ENCODE measurements around the gene SLC17A2.

GRCh38 chr6:25898289-25898977 lies 32.1 kb downstream of the SLC17A2 start:
- TF ChIP-seq, protein P1, sequence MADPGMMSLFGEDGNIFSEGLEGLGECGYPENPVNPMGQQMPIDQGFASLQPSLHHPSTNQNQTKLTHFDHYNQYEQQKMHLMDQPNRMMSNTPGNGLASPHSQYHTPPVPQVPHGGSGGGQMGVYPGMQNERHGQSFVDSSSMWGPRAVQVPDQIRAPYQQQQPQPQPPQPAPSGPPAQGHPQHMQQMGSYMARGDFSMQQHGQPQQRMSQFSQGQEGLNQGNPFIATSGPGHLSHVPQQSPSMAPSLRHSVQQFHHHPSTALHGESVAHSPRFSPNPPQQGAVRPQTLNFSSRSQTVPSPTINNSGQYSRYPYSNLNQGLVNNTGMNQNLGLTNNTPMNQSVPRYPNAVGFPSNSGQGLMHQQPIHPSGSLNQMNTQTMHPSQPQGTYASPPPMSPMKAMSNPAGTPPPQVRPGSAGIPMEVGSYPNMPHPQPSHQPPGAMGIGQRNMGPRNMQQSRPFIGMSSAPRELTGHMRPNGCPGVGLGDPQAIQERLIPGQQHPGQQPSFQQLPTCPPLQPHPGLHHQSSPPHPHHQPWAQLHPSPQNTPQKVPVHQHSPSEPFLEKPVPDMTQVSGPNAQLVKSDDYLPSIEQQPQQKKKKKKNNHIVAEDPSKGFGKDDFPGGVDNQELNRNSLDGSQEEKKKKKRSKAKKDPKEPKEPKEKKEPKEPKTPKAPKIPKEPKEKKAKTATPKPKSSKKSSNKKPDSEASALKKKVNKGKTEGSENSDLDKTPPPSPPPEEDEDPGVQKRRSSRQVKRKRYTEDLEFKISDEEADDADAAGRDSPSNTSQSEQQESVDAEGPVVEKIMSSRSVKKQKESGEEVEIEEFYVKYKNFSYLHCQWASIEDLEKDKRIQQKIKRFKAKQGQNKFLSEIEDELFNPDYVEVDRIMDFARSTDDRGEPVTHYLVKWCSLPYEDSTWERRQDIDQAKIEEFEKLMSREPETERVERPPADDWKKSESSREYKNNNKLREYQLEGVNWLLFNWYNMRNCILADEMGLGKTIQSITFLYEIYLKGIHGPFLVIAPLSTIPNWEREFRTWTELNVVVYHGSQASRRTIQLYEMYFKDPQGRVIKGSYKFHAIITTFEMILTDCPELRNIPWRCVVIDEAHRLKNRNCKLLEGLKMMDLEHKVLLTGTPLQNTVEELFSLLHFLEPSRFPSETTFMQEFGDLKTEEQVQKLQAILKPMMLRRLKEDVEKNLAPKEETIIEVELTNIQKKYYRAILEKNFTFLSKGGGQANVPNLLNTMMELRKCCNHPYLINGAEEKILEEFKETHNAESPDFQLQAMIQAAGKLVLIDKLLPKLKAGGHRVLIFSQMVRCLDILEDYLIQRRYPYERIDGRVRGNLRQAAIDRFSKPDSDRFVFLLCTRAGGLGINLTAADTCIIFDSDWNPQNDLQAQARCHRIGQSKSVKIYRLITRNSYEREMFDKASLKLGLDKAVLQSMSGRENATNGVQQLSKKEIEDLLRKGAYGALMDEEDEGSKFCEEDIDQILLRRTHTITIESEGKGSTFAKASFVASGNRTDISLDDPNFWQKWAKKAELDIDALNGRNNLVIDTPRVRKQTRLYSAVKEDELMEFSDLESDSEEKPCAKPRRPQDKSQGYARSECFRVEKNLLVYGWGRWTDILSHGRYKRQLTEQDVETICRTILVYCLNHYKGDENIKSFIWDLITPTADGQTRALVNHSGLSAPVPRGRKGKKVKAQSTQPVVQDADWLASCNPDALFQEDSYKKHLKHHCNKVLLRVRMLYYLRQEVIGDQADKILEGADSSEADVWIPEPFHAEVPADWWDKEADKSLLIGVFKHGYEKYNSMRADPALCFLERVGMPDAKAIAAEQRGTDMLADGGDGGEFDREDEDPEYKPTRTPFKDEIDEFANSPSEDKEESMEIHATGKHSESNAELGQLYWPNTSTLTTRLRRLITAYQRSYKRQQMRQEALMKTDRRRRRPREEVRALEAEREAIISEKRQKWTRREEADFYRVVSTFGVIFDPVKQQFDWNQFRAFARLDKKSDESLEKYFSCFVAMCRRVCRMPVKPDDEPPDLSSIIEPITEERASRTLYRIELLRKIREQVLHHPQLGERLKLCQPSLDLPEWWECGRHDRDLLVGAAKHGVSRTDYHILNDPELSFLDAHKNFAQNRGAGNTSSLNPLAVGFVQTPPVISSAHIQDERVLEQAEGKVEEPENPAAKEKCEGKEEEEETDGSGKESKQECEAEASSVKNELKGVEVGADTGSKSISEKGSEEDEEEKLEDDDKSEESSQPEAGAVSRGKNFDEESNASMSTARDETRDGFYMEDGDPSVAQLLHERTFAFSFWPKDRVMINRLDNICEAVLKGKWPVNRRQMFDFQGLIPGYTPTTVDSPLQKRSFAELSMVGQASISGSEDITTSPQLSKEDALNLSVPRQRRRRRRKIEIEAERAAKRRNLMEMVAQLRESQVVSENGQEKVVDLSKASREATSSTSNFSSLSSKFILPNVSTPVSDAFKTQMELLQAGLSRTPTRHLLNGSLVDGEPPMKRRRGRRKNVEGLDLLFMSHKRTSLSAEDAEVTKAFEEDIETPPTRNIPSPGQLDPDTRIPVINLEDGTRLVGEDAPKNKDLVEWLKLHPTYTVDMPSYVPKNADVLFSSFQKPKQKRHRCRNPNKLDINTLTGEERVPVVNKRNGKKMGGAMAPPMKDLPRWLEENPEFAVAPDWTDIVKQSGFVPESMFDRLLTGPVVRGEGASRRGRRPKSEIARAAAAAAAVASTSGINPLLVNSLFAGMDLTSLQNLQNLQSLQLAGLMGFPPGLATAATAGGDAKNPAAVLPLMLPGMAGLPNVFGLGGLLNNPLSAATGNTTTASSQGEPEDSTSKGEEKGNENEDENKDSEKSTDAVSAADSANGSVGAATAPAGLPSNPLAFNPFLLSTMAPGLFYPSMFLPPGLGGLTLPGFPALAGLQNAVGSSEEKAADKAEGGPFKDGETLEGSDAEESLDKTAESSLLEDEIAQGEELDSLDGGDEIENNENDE (IDR thresholded peaks at IDR 0.05; ENCODE audit: insufficient replicate concordance, low read length) = no peak
- TF ChIP-seq, protein P2, sequence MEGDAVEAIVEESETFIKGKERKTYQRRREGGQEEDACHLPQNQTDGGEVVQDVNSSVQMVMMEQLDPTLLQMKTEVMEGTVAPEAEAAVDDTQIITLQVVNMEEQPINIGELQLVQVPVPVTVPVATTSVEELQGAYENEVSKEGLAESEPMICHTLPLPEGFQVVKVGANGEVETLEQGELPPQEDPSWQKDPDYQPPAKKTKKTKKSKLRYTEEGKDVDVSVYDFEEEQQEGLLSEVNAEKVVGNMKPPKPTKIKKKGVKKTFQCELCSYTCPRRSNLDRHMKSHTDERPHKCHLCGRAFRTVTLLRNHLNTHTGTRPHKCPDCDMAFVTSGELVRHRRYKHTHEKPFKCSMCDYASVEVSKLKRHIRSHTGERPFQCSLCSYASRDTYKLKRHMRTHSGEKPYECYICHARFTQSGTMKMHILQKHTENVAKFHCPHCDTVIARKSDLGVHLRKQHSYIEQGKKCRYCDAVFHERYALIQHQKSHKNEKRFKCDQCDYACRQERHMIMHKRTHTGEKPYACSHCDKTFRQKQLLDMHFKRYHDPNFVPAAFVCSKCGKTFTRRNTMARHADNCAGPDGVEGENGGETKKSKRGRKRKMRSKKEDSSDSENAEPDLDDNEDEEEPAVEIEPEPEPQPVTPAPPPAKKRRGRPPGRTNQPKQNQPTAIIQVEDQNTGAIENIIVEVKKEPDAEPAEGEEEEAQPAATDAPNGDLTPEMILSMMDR (IDR thresholded peaks at IDR 0.05; ENCODE audit: control extremely low read depth in 1 of 3, insufficient read depth in 1 of 3, low read depth in 1 of 3, low read length in 3 of 3) = no peak
- TF ChIP-seq TAF1 (IDR thresholded peaks at IDR 0.05; ENCODE audit: low read depth, low read length) = no peak
- TF ChIP-seq, protein P3, sequence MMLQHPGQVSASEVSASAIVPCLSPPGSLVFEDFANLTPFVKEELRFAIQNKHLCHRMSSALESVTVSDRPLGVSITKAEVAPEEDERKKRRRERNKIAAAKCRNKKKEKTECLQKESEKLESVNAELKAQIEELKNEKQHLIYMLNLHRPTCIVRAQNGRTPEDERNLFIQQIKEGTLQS (IDR thresholded peaks at IDR 0.05; ENCODE audit: insufficient read depth, low read depth, low read length) = no peak
- TF ChIP-seq MAX (IDR thresholded peaks at IDR 0.05) = no peak
- no peak for TF ChIP-seq POLR2AphosphoS5 (IDR thresholded peaks at IDR 0.05; ENCODE audit: low read depth, low read length)
- TF ChIP-seq RFX5 (IDR thresholded peaks at IDR 0.05; ENCODE audit: borderline replicate concordance, low read depth, low read length) = no peak
- TF ChIP-seq POLR2A (IDR thresholded peaks at IDR 0.05; ENCODE audit: control extremely low read depth in 1 of 2, low read depth in 2 of 2, low read length in 2 of 2) = no peak
- no peak for TF ChIP-seq SIN3A (conservative IDR thresholded peaks at IDR 0.05 in 1 of 2, IDR thresholded peaks at IDR 0.05 in 1 of 2; ENCODE audit: low read depth in 1 of 2, low read length in 2 of 2)
- no peak for TF ChIP-seq EP300 (IDR thresholded peaks at IDR 0.05; ENCODE audit: borderline replicate concordance in 1 of 2, low read depth in 2 of 2, low read length in 2 of 2)
- TF ChIP-seq EZH2 (IDR thresholded peaks at IDR 0.05; ENCODE audit: low read depth, low read length, severe bottlenecking) = no peak
- no peak for TF ChIP-seq RXRA (IDR thresholded peaks at IDR 0.05; ENCODE audit: insufficient read depth, low read depth, low read length)

Data from H1 (cell line).